HepG2 (cell line): ENCODE results near the gene TRIM69. TPM values are rescaled to one million over a fixed set of nuclear protein-coding genes. Genes with fewer than 3 reads are reported as not detected.

ENCODE experiments used
- ARID5B ChIP-seq: IDR thresholded peaks from 2 replicates; pipeline ENCODE4 v1.4.0; 2020; ENCODE audit warnings: mild to moderate bottlenecking, missing genetic modification reagents
- CEBPG ChIP-seq: IDR thresholded peaks from 2 replicates; pipeline ENCODE4 v1.6.1; 2016
- FOXO4 ChIP-seq: sonication (generic); formaldehyde crosslinking; conservative IDR thresholded peaks from 2 replicates; pipeline ENCODE4 v1.8.1; 2023; ENCODE audit warnings: missing genetic modification reagents
- GATA4 ChIP-seq: sonication (generic); IDR thresholded peaks from 2 replicates; pipeline ENCODE4 v1.6.1; 2016; ENCODE audit warnings: antibody characterized with exemption, low read depth, borderline replicate concordance
- JUND ChIP-seq: sonication (generic); formaldehyde crosslinking; IDR thresholded peaks from 2 replicates; pipeline ENCODE4 v1.8.0; 2022; ENCODE audit warnings: mild to moderate bottlenecking, missing genetic modification reagents
- MBD4 ChIP-seq: IDR thresholded peaks from 2 replicates; pipeline ENCODE4 v1.6.1; 2012; ENCODE audit warnings: low read length, inconsistent platforms, borderline replicate concordance
- PBX2 ChIP-seq: IDR thresholded peaks from 2 replicates; pipeline ENCODE4 v1.6.1; 2016; ENCODE audit warnings: control low read depth
- PRPF4 ChIP-seq: fragments of 200-400 bp; formaldehyde crosslinking; IDR thresholded peaks from 2 replicates; pipeline ENCODE4 v1.6.1; 2016; ENCODE audit warnings: low read length, low read depth; ENCODE audit not compliant: poor library complexity, severe bottlenecking
- SOX5 ChIP-seq: IDR thresholded peaks from 2 replicates; pipeline ENCODE4 v1.6.1; 2016; ENCODE audit warnings: borderline replicate concordance
- ZNF326 ChIP-seq: sonication (generic); formaldehyde crosslinking; IDR thresholded peaks from 2 replicates; pipeline ENCODE4 v1.4.0; 2020; ENCODE audit warnings: missing genetic modification reagents, borderline replicate concordance
- ZNF512B ChIP-seq: sonication (generic); formaldehyde crosslinking; IDR thresholded peaks from 2 replicates; pipeline ENCODE4 v1.5.1; 2020; ENCODE audit warnings: missing genetic modification reagents, mild to moderate bottlenecking, borderline replicate concordance
- ZNF674 ChIP-seq: sonication (generic); formaldehyde crosslinking; IDR thresholded peaks from 2 replicates; pipeline ENCODE4 v1.5.0; 2020; ENCODE audit warnings: low read depth, mild to moderate bottlenecking, missing genetic modification reagents
- ZNF710 ChIP-seq: sonication (generic); formaldehyde crosslinking; IDR thresholded peaks from 2 replicates; pipeline ENCODE4 v1.5.0; 2020; ENCODE audit warnings: mild to moderate bottlenecking, missing genetic modification reagents, borderline replicate concordance
- ZNF724P ChIP-seq: sonication (generic); formaldehyde crosslinking; IDR thresholded peaks from 2 replicates; pipeline ENCODE4 v1.8.0; 2022; ENCODE audit warnings: missing genetic modification reagents, borderline replicate concordance
- ZNF83 ChIP-seq: sonication (generic); formaldehyde crosslinking; IDR thresholded peaks from 2 replicates; pipeline ENCODE4 v1.4.0; 2020; ENCODE audit warnings: missing genetic modification reagents, mild to moderate bottlenecking, borderline replicate concordance
- ZNF883 ChIP-seq: sonication (generic); formaldehyde crosslinking; IDR thresholded peaks from 2 replicates; pipeline ENCODE4 v1.5.1; 2020; ENCODE audit warnings: mild to moderate bottlenecking, missing genetic modification reagents; ENCODE audit errors: not compliant biosample characterization
- polyA plus RNA-seq, 8 experiments: library from polyadenylated mRNA; depleted of rRNA in 3 of 8; stranded (reverse) in 7 of 8; unstranded in 1 of 8; fragments of >200 nt; fragmentation: Illumina TruSeq in 4 of 8; extraction: Trizol in 4 of 8; gene quantifications; 2 replicates each; pipeline versions ENCODE4 v1.2.1 to v1.2.3, GENCODE V29; 2011 to 2016; ENCODE audit warnings: low read depth in 4 of 8, missing spikeins in 1 of 8, mixed read lengths in 1 of 8; ENCODE audit not compliant: insufficient read depth in 1 of 8
- total RNA-seq, 5 experiments: library from RNA; depleted of rRNA; stranded (reverse); fragments of >200 nt; fragmentation: Illumina TruSeq; extraction: Trizol; gene quantifications; 2 replicates each; pipeline ENCODE4 v1.2.3, GENCODE V29; 2016; ENCODE audit warnings: low read depth in 1 of 5

Gene TRIM69
- total and polyA plus RNA-seq, 2 of the 13 experiments (the other 11 are each of a cell fraction or from before 2014, with no cell fraction given): 2.6 to 3.2 TPM

- TF ChIP-seq ZNF710 (CRISPR knock-in tag) (no peak), FOXO4 (CRISPR knock-in tag) (no peak), ZNF512B (CRISPR knock-in tag) (no peak), JUND (CRISPR knock-in tag) (peak; percentile 86), PBX2 (CRISPR knock-in tag) (no peak), GATA4 (no peak), MBD4 (no peak), ZNF326 (CRISPR knock-in tag) (no peak), ZNF674 (CRISPR knock-in tag) (no peak), CEBPG (CRISPR knock-in tag) (peak; percentile 48), ZNF724P (no peak), PRPF4 (no peak), SOX5 (CRISPR knock-in tag) (peak; percentile 11; the same call in 1 of the 2 replicates), ZNF83 (no peak), ZNF883 (CRISPR knock-in tag) (no peak), ARID5B (CRISPR knock-in tag) (peak; percentile 66)
These were observed 9.5 kb upstream of the TRIM69 start (continued) for GRCh38 chr15:44726568-44727484.
